ENCODE measurements around the gene EXOSC3. TPM values are rescaled to one million over a fixed set of nuclear protein-coding genes. Genes with fewer than 3 reads are reported as not detected.

Gene EXOSC3
- polyA plus RNA-seq, 1 donor (not counting 4 experiments of a cell fraction or from before 2014, with no cell fraction given) = 48.8 TPM

DNA sequence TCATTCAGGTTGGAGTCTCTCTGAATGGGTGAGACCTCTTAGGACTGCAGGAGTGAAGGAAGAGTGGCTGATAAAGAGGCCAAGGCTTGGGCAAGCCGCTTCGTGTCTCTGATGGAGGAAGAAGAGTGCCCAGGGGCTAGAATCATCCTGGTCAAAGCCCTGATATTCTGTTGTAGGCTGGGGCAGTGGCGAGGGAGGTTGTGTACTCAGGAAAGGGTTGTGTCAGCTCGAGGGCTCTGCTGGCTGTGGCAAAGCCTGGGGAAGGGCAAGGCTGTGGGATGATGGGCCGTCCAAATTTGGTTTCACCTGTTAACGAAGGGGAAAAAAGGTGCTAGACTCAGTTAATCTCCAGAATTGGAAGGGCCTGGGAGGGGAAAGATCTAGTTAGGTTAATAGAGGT lies 33.7 kb downstream of the EXOSC3 start:
- H3K79me2 ChIP-seq (ENCODE audit: control insufficient read depth, insufficient read depth, low read length) = peaks cover 12% of the 10 kb centered on the region

DNA sequence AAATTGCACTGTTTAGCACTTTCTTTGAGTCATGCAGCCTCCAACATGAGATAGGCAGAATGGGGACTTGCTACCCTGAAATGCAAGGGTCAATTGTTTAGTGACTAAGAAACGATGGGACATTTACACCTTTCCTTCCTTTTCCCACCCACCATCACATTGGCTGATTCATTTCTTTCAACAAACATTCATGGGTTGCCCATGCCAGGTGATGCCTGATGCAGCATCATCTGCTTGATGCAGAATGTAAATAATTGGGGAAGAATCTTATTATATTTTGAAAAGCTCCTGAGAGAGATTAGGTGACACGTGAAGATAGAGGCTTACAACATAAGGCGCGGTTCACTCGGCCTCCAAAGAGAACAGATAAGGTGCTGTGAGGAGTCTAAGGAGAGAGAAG lies 35.7 kb downstream of the EXOSC3 start:
- Histone ChIP-seq H3K79me2 (ENCODE audit: control insufficient read depth, insufficient read depth, low read length) (peaks cover 4% of the 10 kb centered on the region), H3K4me3 (ENCODE audit: control insufficient read depth in 2 of 3, extremely low read depth in 1 of 3, insufficient read depth in 2 of 3, low read depth in 1 of 3, low read length in 3 of 3) (no peak overlapping the region), H3K9ac (ENCODE audit: control insufficient read depth, extremely low read depth, insufficient read depth, low read length) (no peak overlapping the region), H3K4me2 (ENCODE audit: control insufficient read depth, extremely low read depth, insufficient read depth, low read depth, low read length) (no peak overlapping the region), H3K27ac (ENCODE audit: control insufficient read depth, insufficient read depth, low read length) (no peak overlapping the region), H3K9me3 (ENCODE audit: control insufficient read depth, low read depth, low read length) (no peaks in the 10 kb centered on the region), H2AFZ (ENCODE audit: control insufficient read depth, low read length) (no peak overlapping the region), H3K27me3 (ENCODE audit: control insufficient read depth, extremely low read depth, insufficient read depth, low read length) (peaks cover 10% of the 10 kb centered on the region), H3K9me1 (ENCODE audit: control insufficient read depth, extremely low read depth, insufficient read depth, low read length) (no peaks in the 10 kb centered on the region), H3K4me1 (ENCODE audit: control insufficient read depth, extremely low read depth, insufficient read depth, low read length) (peaks cover 4% of the 10 kb centered on the region), H4K20me1 (ENCODE audit: control insufficient read depth, extremely low read depth, insufficient read depth, low read length) (no peaks in the 10 kb centered on the region), H3K36me3 (ENCODE audit: control insufficient read depth in 2 of 2, extremely low read depth in 1 of 2, insufficient read depth in 2 of 2, low read length in 2 of 2) (no peaks in the 10 kb centered on the region)
- TF ChIP-seq, protein P1, sequence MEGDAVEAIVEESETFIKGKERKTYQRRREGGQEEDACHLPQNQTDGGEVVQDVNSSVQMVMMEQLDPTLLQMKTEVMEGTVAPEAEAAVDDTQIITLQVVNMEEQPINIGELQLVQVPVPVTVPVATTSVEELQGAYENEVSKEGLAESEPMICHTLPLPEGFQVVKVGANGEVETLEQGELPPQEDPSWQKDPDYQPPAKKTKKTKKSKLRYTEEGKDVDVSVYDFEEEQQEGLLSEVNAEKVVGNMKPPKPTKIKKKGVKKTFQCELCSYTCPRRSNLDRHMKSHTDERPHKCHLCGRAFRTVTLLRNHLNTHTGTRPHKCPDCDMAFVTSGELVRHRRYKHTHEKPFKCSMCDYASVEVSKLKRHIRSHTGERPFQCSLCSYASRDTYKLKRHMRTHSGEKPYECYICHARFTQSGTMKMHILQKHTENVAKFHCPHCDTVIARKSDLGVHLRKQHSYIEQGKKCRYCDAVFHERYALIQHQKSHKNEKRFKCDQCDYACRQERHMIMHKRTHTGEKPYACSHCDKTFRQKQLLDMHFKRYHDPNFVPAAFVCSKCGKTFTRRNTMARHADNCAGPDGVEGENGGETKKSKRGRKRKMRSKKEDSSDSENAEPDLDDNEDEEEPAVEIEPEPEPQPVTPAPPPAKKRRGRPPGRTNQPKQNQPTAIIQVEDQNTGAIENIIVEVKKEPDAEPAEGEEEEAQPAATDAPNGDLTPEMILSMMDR (optimal IDR thresholded peaks at IDR 0.05 in 1 of 3, IDR thresholded peaks at IDR 0.05 in 1 of 3, conservative IDR thresholded peaks at IDR 0.05 in 1 of 3; ENCODE audit: extremely low read depth in 1 of 3, insufficient read depth in 2 of 3, low read length in 3 of 3) = no peak
- TF ChIP-seq EZH2 (IDR thresholded peaks at IDR 0.05; ENCODE audit: low read length) = no peak
- dilution Hi-C loops (cut with MboI; ENCODE audit: extremely low pct_ligation_motif_present, low sequenced_read_pairs) = no loop called here
- DNase-seq (ENCODE audit: low read depth, low spot score) (no peak), FAIRE-seq (no peak)

More for the DNA sequence above, 33.7 kb downstream of the EXOSC3 start:
- Histone ChIP-seq H4K20me1 (ENCODE audit: control insufficient read depth, extremely low read depth, insufficient read depth, low read length) (no peaks in the 10 kb centered on the region), H2AFZ (ENCODE audit: control insufficient read depth, low read length) (no peak overlapping the region), H3K27me3 (ENCODE audit: control insufficient read depth, extremely low read depth, insufficient read depth, low read length) (no peaks in the 10 kb centered on the region), H3K4me2 (ENCODE audit: control insufficient read depth, extremely low read depth, insufficient read depth, low read depth, low read length) (no peak overlapping the region), H3K9me3 (ENCODE audit: control insufficient read depth, low read depth, low read length) (no peaks in the 10 kb centered on the region), H3K9me1 (ENCODE audit: control insufficient read depth, extremely low read depth, insufficient read depth, low read length) (no peaks in the 10 kb centered on the region), H3K4me3 (ENCODE audit: control insufficient read depth in 2 of 3, extremely low read depth in 1 of 3, insufficient read depth in 2 of 3, low read depth in 1 of 3, low read length in 3 of 3) (no peak overlapping the region), H3K27ac (ENCODE audit: control insufficient read depth, insufficient read depth, low read length) (no peak overlapping the region), H3K4me1 (ENCODE audit: control insufficient read depth, extremely low read depth, insufficient read depth, low read length) (peaks cover 8% of the 10 kb centered on the region), H3K9ac (ENCODE audit: control insufficient read depth, extremely low read depth, insufficient read depth, low read length) (no peak overlapping the region), H3K36me3 (ENCODE audit: control insufficient read depth in 2 of 2, extremely low read depth in 1 of 2, insufficient read depth in 2 of 2, low read length in 2 of 2) (no peaks in the 10 kb centered on the region)
- FAIRE-seq (no peak), DNase-seq (ENCODE audit: low read depth, low spot score) (no peak)
- TF ChIP-seq EZH2 (IDR thresholded peaks at IDR 0.05; ENCODE audit: low read length) = no peak
- TF ChIP-seq, protein P1 (optimal IDR thresholded peaks at IDR 0.05 in 1 of 3, IDR thresholded peaks at IDR 0.05 in 1 of 3, conservative IDR thresholded peaks at IDR 0.05 in 1 of 3; ENCODE audit: extremely low read depth in 1 of 3, insufficient read depth in 2 of 3, low read length in 3 of 3) = no peak
- dilution Hi-C loops (cut with MboI; ENCODE audit: extremely low pct_ligation_motif_present, low sequenced_read_pairs) = no loop called here

Data from keratinocyte (primary cell).